Measurements from ENCODE around the gene UNC45A.

GRCh38 chr15:90891346-90891949 lies 43.6 kb upstream of the UNC45A start:
- TF ChIP-seq CTCF (IDR thresholded peaks at IDR 0.05): no peak
- no peak for TF ChIP-seq ESRRA (CRISPR knock-in tag; IDR thresholded peaks at IDR 0.05; ENCODE audit: borderline replicate concordance)
- TF ChIP-seq ATF2 (CRISPR knock-in tag; IDR thresholded peaks at IDR 0.05; ENCODE audit: borderline replicate concordance, low read depth): no peak

Measured in WTC11 (cell line).